ENCODE results near the gene ITGB2. TPM values are rescaled to one million over a fixed set of nuclear protein-coding genes. Genes with fewer than 3 reads are reported as not detected.
A peak's percentile ranks its signal among the peaks of the same experiment; 100 is the strongest.
"Not testable (repeated sequence)": the region's sequence is repeated elsewhere in the genome, so short reads cannot be mapped to it uniquely, and the experiment has no call there.

The ITGB2 gene
- total RNA-seq, 1 donor from 2014 or later: 11.5 TPM

DNA sequence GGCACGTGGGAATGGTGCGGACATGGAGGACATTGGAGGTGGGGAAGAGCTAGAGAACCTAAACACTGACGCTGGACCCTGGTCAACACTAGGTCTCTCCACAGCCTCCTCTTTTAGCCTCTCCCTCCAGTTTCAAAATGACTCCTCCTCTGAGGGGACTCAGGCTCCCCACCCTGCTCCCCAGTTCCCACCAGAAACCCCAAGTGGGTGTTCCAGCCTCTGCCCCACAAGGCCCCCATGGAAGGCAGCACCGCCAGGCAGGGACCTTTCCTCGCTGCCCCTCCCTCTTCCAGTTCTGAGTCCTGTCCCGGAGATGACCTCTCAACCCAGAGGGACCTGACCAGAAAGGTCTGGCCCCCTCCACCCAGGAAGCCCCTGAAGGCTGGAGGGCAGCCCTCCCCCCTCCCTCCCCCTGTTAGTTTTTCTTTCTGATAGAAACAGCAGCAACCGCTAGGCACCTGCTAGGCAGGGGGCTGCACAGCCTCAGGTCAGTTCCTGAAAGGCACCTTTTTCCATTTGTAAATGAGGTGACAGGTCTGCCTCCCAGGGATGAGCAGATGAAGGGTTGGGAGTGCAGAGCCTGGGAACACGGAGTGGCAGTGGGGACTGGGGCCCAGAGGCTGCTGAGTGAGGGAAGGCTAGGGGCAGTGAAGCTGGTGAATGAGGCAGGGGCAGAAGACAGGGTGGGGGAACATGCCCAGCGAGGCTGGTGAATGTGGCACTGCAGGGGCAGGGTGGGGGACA lies 9.3 kb upstream of the ITGB2 start:
- DNase-seq (ENCODE audit: low spot score): no peak
- intact Hi-C loops (cut with DNase I): loop anchor here (10.0 kb wide), 2 partner anchors 115 to 415 kb away; partner anchors contain the start of gene SUMO3

- no peak for DNase-seq (ENCODE audit: low spot score)
- intact Hi-C loops (cut with DNase I): loop anchor here (10.0 kb wide), 1 partner anchor 415 kb away; no protein-coding TSS in a partner anchor
Measured at GRCh38 chr21:44929242-44929798, 8.6 kb upstream of the ITGB2 start.

DNA sequence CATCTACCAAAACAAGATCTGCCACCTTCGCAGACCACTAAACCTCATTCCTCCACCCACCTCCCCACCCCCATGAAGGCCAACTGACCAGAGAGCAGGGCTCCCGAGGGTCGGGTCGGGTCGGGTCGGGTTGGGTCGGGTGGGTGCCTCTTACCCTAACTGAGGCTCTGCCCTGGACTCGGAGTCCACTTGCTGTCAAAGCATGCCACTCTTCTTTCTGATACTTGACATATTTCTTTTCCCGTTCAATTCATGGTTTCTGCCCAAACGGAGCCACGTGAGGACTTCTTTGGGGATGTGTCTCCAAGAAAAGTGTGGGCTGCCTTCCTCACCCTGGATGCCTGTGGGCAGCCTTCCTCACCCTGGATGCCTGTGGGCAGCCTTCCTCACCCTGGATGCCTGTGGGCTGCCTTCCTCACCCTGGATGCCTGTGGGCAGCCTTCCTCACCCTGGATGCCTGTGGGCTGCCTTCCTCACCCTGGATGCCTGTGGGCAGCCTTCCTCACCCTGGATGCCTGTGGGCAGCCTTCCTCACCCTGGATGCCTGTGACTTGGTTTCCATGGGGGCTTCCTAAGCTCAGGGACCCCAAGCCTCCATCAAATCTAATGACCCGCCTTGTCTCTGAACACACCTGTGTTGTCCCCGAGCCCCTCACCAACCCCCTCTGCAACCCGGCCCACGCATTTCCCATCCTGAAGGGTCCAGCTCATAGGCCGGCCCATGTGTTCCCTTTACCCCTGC lies 8.0 kb upstream of the ITGB2 start:
- intact Hi-C loops (cut with DNase I): loop anchor here (10.0 kb wide), 1 partner anchor 414 kb away; no protein-coding TSS in a partner anchor
- not testable (repeated sequence) for DNase-seq (ENCODE audit: low spot score)

GRCh38 chr21:44927587-44928461 lies 7.1 kb upstream of the ITGB2 start:
- peak; percentile 91 for DNase-seq (ENCODE audit: low spot score)
- intact Hi-C loops (cut with DNase I): loop anchor here (10.0 kb wide), 1 partner anchor 413 kb away; no protein-coding TSS in a partner anchor

- intact Hi-C loops (cut with DNase I): loop anchor here (10.0 kb wide), 1 partner anchor 412 kb away; no protein-coding TSS in a partner anchor
- DNase-seq (ENCODE audit: low spot score): no peak
Measured at GRCh38 chr21:44927259-44927586, 6.5 kb upstream of the ITGB2 start.

DNA sequence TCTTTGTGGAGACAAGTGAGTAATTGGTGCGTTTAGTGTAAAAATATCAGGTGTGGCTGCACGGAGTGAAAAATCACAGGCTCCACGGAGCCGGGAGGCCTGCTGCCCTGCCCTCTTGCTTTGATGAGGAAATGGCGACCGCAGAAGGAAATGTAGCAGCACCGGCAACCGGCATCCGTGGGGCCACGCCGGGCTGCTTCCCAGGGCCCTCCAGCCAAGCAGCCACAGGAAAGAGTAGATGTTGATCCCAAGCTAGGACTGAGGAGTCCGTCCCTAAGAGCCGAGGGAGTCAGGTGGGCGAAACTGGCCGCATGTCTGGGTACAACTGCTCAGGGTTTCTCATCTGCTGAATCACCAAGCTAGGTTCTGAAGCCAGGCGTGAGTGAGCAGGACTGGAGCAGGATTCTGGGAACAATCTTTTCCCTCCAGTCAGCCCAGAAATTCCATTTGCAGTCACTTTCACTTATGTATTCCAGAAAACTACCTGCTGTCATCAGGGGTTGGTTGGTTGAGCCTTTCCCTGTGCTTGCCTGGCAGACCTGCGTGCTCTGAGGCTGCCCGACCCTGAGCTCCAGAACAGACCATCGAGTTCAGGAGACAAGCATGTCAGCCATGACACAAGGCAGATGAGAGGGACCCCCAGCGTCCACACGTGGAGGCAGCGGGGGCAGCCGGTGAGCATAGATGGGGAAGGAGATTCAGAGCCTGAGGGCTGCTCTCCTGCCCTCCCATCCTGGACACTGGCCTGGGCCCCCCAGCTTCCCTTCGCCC lies 5.8 kb upstream of the ITGB2 start:
- intact Hi-C loops (cut with DNase I): loop anchor here (10.0 kb wide), 1 partner anchor 412 kb away; no protein-coding TSS in a partner anchor
- DNase-seq (ENCODE audit: low spot score): no peak

DNA sequence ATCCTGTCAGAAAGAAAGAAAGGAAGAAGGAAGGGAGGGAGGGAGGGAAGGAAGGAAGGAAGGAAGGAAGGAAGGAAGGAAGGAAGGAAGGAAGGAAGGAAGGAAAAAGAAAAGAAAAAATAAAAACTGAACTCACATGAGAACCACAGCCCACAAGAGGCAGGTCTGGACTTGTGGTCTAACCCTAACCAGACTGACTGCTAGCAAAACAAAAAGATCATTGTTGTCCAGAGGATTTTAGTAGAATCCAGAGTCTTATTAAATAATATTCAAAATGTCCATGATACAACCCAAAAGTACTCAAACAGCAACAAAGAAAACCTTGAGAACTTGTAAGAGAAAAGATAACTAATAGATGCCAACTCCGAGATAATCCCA lies 4.7 kb upstream of the ITGB2 start:
- intact Hi-C loops (cut with DNase I): loop anchor here (10.0 kb wide), 1 partner anchor 411 kb away; no protein-coding TSS in a partner anchor
- DNase-seq (ENCODE audit: low spot score): no peak

- intact Hi-C loops (cut with DNase I): loop anchor here (10.0 kb wide), 1 partner anchor 410 kb away; no protein-coding TSS in a partner anchor
- DNase-seq (ENCODE audit: low spot score): no peak
Measured at GRCh38 chr21:44924606-44925377, 4.1 kb upstream of the ITGB2 start.

- intact Hi-C loops (cut with DNase I): loop anchor here (10.0 kb wide), 1 partner anchor 409 kb away; no protein-coding TSS in a partner anchor
- no peak for DNase-seq (ENCODE audit: low spot score)
Measured at GRCh38 chr21:44923480-44924084, 2.9 kb upstream of the ITGB2 start.

DNA sequence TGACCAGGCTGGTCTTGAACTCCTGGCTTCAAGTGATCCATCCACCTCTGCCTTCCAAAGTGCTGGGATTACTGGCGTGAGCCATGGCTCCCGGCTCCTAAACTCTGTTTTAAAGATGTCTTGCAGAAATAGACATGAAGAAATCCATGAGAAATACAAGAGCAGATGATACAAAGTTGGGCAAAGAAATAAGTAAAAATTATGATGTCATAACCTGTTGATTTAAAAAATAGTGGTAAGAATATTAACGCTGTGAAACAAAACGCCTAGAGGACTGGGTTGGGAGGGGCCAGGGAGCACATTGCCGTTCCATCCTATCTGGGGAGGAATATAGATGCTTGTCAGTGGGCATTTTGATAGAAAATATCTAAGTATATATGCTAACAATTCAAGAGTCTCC lies 1.2 kb upstream of the ITGB2 start:
- intact Hi-C loops (cut with DNase I): loop anchor here (10.0 kb wide), 1 partner anchor 407 kb away; no protein-coding TSS in a partner anchor

DNA sequence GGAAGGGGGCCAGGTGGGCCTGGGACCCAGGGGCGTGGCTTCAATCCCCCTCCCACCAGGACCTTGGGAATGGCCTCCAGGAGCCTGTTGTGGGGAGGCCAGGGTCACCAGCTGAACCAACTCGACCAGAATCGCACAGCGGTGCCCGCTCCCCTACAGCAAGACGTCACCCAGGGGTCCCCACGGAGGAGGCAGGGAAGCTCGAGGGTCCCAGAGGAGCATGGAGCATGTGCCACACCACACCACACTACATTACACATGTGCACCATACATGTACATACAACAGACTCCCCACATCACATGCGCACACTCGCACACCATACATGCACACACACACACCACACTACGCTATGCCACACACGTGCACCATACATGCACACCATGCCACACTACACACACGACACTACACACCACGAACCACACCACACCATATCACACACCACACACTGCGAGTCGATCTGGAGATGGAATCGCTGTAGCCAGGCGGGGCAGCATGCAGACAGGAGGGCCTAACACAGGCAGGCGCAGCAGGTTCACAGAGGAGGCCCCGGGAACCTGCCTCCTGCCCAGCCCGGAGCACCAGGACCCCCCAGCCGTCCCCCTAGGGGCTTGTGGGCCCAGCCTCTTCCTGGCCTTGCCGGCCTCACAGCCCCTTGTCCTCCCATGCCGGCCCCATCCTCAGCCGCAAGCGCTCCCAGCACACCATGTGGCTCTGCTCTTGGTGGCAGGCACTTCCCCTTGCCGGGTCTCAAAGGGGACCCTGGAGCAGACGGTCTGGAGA lies 596 bp downstream of the ITGB2 start:
- intact Hi-C loops (cut with DNase I): loop anchor here (10.0 kb wide), 1 partner anchor 405 kb away; no protein-coding TSS in a partner anchor
- DNase-seq (ENCODE audit: low spot score): no peak

More for the DNA sequence above, 1.2 kb upstream of the ITGB2 start:
- no peak for DNase-seq (ENCODE audit: low spot score)

- intact Hi-C loops (cut with DNase I): no loop called here
- DNase-seq (ENCODE audit: low spot score): no peak
Measured at GRCh38 chr21:44919111-44919912, 1.4 kb downstream of the ITGB2 start.

GRCh38 chr21:44918581-44919033 lies 2.1 kb downstream of the ITGB2 start:
- DNase-seq (ENCODE audit: low spot score): no peak
- intact Hi-C loops (cut with DNase I): no loop called here

- DNase-seq (ENCODE audit: low spot score): no peak
- intact Hi-C loops (cut with DNase I): no loop called here
Measured at GRCh38 chr21:44918107-44918470, 2.6 kb downstream of the ITGB2 start.

- DNase-seq (ENCODE audit: low spot score): no peak
- intact Hi-C loops (cut with DNase I): no loop called here
Measured at GRCh38 chr21:44917446-44918106, 3.1 kb downstream of the ITGB2 start.
